Kidney glomerular epithelial cell (primary cell): ENCODE data around the gene PXN.
"Not testable (repeated sequence)": the region's sequence is repeated elsewhere in the genome, so short reads cannot be mapped to it uniquely, and the experiment has no call there.

Experiments
- DNase-seq: peaks from one replicate; lab custom pipeline; 2025; lab: John Stamatoyannopoulos, UW

PXN gene

DNA sequence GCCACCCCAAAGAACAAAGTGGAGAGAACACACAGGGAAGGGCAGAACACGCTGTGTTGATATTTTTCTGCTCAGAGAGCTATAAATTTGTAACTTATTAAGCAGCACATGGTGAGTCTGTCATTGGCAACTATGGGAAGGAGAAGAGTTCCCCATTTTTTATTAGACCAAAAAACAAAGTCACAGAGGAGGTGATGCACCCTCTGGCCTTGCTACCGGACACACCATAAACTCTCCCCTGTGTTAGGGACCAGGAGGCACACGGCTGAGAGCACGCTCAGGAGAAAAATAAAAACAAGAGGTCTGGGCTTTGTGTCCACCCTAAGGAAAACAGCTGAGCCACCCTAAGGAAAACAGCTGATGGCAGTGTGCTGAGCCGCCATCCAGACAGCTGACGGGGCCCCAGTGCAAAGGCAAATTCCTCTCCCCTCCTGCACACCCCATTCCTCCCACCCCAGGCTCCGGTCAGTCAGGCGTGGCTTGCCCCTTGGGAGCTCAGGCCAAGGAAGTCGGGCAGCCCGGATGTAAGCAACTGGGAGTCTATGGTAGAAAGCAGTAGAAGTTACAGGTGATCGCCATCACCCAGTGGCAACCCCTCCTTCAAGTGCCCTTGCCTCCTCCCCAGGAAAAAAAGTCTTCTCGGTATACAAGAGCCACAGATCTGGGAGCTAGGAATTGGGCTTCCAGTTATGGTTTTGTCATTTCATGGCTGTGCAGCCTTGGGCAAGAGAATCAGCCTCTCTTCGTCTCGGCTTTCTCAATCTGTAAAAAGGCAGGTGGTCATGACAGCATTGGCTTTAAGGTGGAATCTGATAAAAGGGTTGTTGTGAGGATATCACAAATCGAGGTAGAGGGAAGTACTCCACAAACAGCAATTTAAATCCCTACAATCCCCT is 2.4 kb downstream of the PXN start:
- DNase-seq, result peak; percentile 17

DNA sequence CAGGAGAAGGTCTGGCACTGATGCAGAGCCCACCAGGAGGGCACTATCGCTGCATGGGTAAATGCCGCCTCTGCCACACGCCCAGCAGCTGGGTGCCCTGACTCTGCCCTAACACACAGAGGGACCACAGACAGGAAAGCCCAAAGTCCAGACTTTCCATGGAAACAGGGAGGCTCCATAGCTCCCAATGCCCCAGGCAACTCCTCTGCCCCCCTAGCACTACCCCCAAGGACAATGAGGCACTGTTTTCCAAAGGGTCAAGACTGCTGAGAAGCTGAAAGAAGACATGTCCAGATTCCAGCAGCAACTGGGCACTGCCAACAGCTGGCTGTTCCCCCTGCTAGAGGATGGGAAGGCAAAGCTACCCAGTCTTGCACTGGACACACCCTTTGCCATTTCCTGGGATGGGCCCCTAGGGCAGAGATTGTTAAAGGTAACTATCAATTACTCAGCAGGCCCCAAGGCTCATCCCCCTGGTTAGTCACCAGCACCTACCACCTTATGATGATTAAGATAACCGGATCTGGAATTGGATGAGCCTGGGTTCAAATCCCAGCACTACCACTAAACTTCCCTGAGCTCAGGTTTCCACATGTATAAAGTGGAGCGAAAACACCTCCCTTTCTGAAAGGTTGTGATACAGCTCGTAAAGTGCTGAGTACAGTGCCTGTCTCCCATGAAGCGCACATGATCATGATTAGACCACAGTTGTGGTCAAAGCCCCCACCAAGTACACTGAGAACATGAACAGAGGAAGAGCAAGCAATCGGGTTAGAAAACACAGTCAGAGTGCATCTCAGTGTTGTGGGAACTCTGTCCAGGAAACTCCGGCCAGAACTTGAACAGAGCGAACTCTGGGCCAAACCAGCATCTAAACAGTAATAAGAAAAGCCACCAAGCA is 3.3 kb downstream of the PXN start:
- DNase-seq, result no peak

DNA sequence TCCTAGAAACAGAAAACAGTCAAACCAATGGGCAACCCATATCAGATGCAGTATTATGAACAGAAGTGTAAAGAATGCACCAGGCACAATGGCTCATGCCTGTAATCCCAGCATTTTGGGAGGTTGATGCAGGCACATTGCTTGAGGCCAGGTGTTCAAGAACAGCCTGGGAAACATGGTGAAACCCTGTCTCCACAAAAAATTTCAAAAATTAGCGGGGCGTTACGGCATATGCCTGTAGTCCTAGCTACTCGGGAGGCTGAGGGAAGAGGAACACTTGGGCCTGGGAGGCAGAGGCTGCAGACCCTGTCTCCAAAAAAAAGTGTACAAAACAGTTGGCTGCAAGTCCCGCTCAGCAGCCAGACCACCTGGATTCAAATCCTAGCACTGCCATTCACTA is 4.9 kb downstream of the PXN start:
- no peak for DNase-seq

DNA sequence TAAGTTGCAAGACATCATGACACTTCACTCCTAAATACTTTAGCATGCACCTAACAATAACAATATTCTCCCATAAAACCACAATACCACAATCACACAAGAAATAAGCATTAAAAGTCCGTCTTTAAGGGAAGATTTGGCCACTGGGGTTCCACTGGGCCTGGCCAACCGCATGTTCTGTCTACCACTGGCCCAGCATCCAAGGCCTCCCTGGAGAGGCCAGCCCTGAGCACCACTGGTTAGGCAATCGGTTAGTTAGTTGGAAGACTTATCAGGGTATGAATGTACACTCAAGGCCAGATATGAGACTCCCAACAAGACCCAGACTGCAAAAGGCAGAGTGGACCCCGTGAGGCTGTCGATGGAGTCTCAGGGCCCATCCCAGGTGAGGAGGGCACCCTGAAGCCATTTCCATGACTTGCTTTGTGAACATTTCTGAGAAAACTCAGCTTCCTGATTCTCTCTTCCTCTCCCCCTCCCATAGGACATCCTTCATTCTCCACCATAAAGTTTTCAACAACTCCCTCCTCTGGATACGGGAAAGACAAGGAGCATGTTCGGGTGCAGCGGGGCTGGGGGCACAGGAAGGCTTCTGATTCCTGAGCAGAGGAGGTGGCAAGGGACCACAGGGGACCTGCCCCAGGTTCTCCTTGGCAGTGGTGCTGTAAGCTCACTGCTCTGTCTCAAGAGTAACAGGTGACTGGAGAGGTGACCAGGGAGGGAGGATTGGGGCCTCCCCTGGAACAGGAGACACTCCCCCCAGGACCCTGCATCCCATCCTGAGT is 5.9 kb downstream of the PXN start:
- no peak for DNase-seq

- DNase-seq, result no peak
These were observed 7.1 kb downstream of the PXN start for GRCh38 chr12:120258323-120258896.

- DNase-seq, result peak; percentile 94
These were observed 8.3 kb downstream of the PXN start for GRCh38 chr12:120257041-120257821.

DNA sequence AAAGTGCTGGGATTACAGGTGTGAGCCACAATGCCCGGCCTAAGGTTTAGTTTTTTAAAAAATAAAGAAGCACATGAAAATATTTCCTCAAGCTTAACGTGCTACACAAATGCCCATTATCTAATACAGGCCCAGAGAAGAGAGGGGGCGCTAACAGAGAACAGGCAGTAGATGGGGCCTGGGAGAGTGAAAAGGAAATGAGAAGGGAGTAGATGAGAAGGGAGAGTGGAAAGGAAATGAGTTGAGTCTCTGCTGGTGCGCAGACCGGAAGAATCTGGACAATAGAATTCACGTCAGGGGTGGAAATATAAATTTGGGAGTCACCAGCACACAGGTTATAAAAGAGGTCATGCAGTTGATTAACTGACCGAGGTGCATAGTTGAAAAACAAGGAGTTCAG is 10.7 kb downstream of the PXN start:
- DNase-seq, result no peak

DNA sequence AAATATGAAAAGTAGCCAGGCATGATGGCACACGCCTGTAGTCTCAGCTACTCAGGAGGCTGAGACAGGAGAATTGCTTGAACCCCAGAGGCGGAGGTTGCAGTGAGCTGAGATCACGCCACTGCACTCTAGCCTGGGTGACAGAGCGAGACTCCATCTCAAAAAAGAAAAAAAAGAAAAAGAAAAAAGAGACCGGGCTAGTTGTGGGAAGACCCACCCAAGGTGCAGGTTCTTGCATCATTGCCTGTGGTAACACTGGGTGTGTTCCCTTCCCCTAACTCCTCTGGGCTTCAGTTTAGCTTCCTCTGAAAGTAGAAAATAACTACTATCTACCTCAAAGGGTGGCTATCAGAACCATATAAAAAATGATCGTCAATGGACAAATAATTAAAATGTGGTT is 12.2 kb downstream of the PXN start:
- DNase-seq, result not testable (repeated sequence)

- no peak for DNase-seq
These were observed 13.2 kb downstream of the PXN start for GRCh38 chr12:120252071-120252906.

DNA sequence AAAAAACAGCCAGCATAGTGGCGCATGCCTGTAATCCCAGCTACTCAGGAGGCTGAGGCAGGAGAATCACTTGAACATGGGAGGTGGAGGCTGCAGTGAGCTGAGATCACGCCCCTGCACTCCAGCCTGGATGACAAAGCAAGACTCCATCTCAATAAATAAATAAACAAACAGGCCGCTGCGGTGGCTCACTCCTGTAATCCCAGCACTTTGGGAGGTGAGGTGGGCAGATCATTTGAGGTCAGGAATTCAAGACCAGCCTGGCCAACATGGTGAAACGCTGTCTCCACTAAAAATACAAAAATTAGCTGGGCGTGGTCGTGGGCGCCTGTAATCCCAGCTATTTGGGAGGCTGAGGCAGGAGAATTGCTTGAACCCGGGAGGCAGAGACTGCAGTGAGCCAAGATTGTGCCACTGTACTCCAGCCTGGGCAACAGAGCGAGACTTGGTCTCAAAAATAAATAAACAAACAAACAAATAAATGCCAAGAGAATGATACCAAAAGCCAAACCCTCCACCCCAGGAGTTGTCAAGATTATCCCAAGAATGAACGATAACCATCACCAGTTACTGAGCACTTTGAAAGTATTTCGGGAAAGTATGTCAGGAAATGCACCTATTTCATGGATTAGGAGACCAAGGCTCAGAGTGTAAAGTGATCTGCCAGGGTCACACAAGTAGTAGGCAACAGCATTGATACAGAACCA is 14.0 kb downstream of the PXN start:
- not testable (repeated sequence) for DNase-seq

DNA sequence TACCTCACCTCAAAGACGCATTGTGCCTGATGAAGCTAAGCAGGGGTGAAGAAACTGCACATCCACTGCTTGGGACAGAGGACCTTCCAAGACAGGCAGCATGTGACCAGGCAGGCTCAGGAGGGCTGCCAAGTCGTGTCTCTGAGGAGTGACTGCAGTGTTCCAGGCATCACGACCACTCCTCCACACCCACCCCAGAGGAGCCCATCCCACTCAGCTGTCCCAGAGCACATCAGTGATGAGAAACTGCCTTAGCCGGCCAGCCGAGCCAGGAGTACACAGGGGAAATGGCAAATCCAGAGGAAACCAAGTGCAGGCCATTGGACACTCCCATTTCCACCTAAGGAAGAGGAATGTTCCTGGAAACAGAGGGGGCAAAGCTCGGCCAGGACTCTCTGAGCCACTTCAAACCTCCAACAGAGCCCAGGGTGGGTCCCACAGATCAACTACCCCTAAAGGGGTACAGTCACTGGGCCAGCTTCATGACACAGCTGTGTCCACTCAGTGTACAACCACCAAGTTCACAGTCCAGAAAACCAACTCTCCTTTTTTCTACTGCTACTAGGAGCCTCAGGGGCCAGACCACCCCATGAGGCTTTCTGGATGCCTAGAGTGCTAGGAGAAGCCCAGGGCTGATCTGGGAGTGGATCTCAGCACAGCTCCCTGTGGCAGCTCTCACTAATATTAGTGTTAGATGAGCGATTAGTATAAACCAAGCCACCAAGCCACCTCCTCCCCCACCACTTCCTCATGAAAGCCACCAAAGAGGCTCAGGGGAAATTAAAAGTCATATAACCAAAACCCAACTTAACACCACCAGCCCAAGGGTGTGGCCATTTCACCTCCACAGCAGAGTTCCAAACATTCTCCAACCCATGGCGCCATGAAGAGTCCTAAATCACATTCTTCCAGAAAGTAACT is 15.4 kb downstream of the PXN start:
- DNase-seq, result no peak

GRCh38 chr12:120249266-120249874 is 16.2 kb downstream of the PXN start:
- no peak for DNase-seq

DNA sequence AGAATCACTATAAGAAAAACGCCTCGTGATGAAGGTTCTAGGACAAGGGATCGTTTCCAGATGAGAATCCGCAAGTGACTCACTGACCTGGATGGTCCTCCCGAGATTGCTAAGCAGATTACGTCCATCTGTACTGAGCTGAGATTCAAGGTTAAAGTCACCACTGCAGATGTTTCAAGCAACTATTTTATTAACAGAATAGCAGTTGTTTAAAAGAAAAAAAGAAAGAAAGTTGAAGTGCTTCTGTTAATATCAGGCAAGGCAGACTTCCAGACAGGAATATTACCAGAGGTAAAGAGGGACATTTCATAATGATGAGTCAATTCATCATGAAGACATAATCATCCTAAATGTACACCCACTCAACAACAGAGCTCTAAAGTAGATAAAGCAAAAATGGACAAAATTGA is 17.9 kb downstream of the PXN start:
- DNase-seq, result peak; percentile 25

GRCh38 chr12:120247183-120247582 is 18.3 kb downstream of the PXN start:
- no peak for DNase-seq

GRCh38 chr12:120246705-120247104 is 18.8 kb downstream of the PXN start:
- not testable (repeated sequence) for DNase-seq

DNA sequence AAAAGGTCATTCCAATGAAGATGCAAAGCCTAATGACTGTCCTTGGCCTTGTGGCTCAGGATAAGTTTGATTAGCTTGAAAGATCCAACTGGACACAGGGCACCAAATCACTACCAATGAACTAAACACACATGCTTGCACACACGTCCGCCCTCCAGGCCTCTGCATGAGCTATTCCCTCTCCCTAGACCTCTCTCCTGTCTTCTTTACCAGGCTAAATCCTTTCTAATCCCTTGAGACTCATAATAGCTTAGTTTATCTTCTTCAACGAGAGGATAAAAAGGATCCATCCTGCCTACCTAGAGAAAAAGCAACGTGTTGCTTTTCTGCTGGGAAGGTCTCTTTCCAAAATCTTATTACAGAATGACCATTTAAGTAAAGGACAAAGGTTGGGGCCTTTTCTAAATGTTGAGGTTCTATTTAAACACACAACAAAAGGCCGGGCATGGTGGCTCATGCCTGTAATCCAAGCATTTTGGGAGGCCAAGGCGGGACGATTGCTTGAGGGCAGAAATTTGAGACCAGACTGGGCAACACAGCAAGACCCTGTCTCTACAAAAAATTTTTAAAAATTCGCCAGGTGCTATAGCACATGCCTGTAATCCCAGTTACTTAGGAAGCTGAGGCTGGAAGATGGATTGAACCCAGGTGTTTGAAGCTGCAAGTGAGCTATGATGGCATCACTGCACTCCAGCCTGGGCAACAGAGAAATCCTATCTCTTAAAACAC is 22.4 kb downstream of the PXN start:
- no peak for DNase-seq

DNA sequence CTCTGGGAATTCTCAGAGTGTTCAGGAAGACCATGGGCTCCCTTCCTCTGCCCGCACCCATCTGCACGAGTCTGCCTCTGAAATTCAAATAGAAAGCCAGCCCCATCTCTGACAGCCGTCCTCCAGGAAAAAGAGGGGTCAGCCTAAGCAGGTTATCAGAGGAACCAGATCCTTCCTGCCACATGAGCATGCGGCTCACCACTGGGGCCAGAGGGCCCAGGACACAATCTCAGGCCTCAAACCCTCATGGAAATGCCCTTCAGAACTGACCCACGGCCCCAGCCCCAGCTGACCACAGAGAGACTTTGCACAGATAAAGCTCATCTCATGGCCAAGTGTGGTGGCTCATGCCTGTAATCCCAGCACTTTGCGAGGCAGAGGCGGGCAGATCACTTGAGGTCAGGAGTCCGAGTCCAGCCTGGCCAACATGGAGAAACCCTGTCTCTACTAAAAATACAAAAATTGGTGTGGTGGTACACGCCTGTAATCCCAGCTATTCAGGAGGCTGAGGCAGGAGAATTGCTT is 23.2 kb downstream of the PXN start:
- no peak for DNase-seq
